Activated CD8-positive, alpha-beta T cell treated with anti-CD3 and anti-CD28 coated beads for 36 hours (primary cell): ENCODE data around the gene E2F8. TPM values are rescaled to one million over a fixed set of nuclear protein-coding genes. Genes with fewer than 3 reads are reported as not detected.
A peak's percentile ranks its signal among the peaks of the same experiment; 100 is the strongest.

ENCODE experiments used
- ATAC-seq: fragments of 200-7000 bp; cut with Tn5 transposase; one replicate; pipeline ENCODE4 v1.10.0; 2021; ENCODE audit warnings: mild to moderate bottlenecking, moderate library complexity
- CTCF ChIA-PET: fragments of 350-600 bp; sonication (Branson Sonifier 250); formaldehyde crosslinking; loops from one replicate; lab custom pipeline; 2021; ENCODE audit warnings: antibody characterized with exemption; lab: Charles Lee
- POLR2A ChIA-PET: fragments of 350-600 bp; sonication (Branson Sonifier 250); formaldehyde crosslinking; loops from one replicate; lab custom pipeline; 2021; ENCODE audit warnings: antibody characterized with exemption; lab: Charles Lee
- DNase-seq: peaks from one replicate; pipeline ENCODE4 v3.0.0-alpha.2; 2020
- H3K27ac Mint-ChIP-seq: one replicate; pipeline ENCODE4 v1.8.0; 2021; ENCODE audit warnings: mild to moderate bottlenecking, mixed read lengths
- H3K27me3 Mint-ChIP-seq: one replicate; pipeline ENCODE4 v1.8.0; 2021; ENCODE audit warnings: mixed read lengths
- H3K36me3 Mint-ChIP-seq: one replicate; pipeline ENCODE4 v1.8.0; 2021; ENCODE audit warnings: low read depth, mixed read lengths
- H3K4me1 Mint-ChIP-seq: one replicate; pipeline ENCODE4 v1.8.0; 2021; ENCODE audit warnings: low read depth, mixed read lengths
- H3K4me3 Mint-ChIP-seq: one replicate; pipeline ENCODE4 v1.8.0; 2021; ENCODE audit warnings: mild to moderate bottlenecking, moderate library complexity, mixed read lengths
- H3K9me3 Mint-ChIP-seq: one replicate; pipeline ENCODE4 v1.8.0; 2021; ENCODE audit warnings: mixed read lengths
- CTCF ChIP-seq: fragments of 200-600 bp; IDR thresholded peaks from one replicate; pipeline ENCODE4 v1.8.0; 2022; ENCODE audit warnings: antibody characterized with exemption, mild to moderate bottlenecking
- intact Hi-C: fragments of 100-400 bp; cut with micrococcal nuclease; formaldehyde crosslinking; loops from one replicate; pipeline ENCODE4 v1.10.0; 2022
- total RNA-seq, 2 experiments: library from RNA; stranded (reverse); gene quantifications; one replicate each; pipeline ENCODE4 v1.2.3, GENCODE V29; 2021

The E2F8 gene
- total RNA-seq, 2 experiments from 2014 or later: 12.9 to 13.1 TPM

DNA sequence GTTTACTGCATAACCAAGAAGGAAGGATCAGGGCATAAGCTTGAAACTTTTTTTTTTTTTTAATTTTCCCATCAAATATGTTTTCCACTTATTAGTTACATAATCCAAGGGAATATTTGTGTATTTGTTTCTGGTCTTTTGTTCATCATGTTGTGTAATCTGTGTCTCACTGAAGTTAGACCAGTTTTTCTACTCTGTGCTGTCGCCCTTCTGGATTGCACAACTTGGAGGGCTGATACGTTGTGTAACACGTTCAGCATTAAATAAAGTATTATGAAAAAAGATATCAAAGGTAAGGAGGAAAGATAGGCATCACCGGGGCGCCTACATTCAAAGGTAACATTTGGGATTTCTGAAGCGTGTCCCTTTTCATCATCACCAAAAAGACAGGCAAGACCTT lies 3.3 kb upstream of the E2F8 start:
- Mint-ChIP-seq H3K36me3 (peaks cover 3% of the 10 kb centered on the region), H3K4me3 (no peak overlapping the region), H3K4me1 (peaks cover 6% of the 10 kb centered on the region), H3K27ac (no peak overlapping the region), H3K9me3 (no peaks in the 10 kb centered on the region), H3K27me3 (peaks cover 43% of the 10 kb centered on the region)
- intact Hi-C loops: no loop called here
- ATAC-seq (no peak), DNase-seq (no peak)
- TF ChIP-seq CTCF: no peak
- ChIA-PET CTCF (interaction anchor here (2.0 kb wide), 1 partner anchor 15 kb away, joined by 11 read pairs; no protein-coding TSS in a partner anchor), POLR2A (interaction anchor here (0.5 to 0.6 kb wide), 2 partner anchors 16 to 21 kb away, joined by 3 read pairs; no protein-coding TSS in a partner anchor)

GRCh38 chr11:19243613-19244012 lies 2.9 kb upstream of the E2F8 start:
- H3K27me3 Mint-ChIP-seq: peaks cover 44% of the 10 kb centered on the region
- TF ChIP-seq CTCF: no peak
- POLR2A ChIA-PET: interaction anchor here (0.5 to 0.6 kb wide), 2 partner anchors 16 to 22 kb away, joined by 3 read pairs; no protein-coding TSS in a partner anchor
- DNase-seq: no peak
- H3K4me3 Mint-ChIP-seq: no peak overlapping the region
- no peak overlapping the region for H3K27ac Mint-ChIP-seq
- intact Hi-C loops: no loop called here
- no peak for ATAC-seq
- CTCF ChIA-PET: interaction anchor here (2.0 kb wide), 1 partner anchor 16 kb away, joined by 11 read pairs; no protein-coding TSS in a partner anchor
- peaks cover 6% of the 10 kb centered on the region for H3K4me1 Mint-ChIP-seq
- H3K36me3 Mint-ChIP-seq: peaks cover 7% of the 10 kb centered on the region
- H3K9me3 Mint-ChIP-seq: no peaks in the 10 kb centered on the region

GRCh38 chr11:19243143-19243542 lies 2.4 kb upstream of the E2F8 start:
- Mint-ChIP-seq H3K27me3 (peaks cover 44% of the 10 kb centered on the region), H3K36me3 (peaks cover 11% of the 10 kb centered on the region), H3K4me1 (peaks cover 6% of the 10 kb centered on the region), H3K27ac (no peak overlapping the region), H3K9me3 (no peaks in the 10 kb centered on the region), H3K4me3 (no peak overlapping the region)
- no peak for TF ChIP-seq CTCF
- no peak for DNase-seq
- POLR2A ChIA-PET: no interaction called here
- intact Hi-C loops: no loop called here
- CTCF ChIA-PET: interaction anchor here (1.3 kb wide), 1 partner anchor 17 kb away, joined by 3 read pairs; no protein-coding TSS in a partner anchor
- no peak for ATAC-seq

- no peak for TF ChIP-seq CTCF
- ChIA-PET POLR2A (interaction anchor here (0.6 to 1.2 kb wide), 3 partner anchors 9 to 131 kb away, joined by 3 to 4 read pairs (median 3); no protein-coding TSS in a partner anchor), CTCF (interaction anchor here (0.8 to 1.3 kb wide), 2 partner anchors 11 to 17 kb away, joined by 3 read pairs; no protein-coding TSS in a partner anchor)
- DNase-seq (peak; percentile 11), ATAC-seq (no peak)
- Mint-ChIP-seq H3K9me3 (no peaks in the 10 kb centered on the region), H3K4me1 (peaks cover 6% of the 10 kb centered on the region), H3K36me3 (peaks cover 15% of the 10 kb centered on the region), H3K27ac (peak overlapping the region; percentile 43), H3K27me3 (peaks cover 42% of the 10 kb centered on the region), H3K4me3 (peak overlapping the region; percentile 89)
- intact Hi-C loops: no loop called here
Measured at GRCh38 chr11:19242179-19242932, 1.6 kb upstream of the E2F8 start.
